A549 (cell line): ENCODE results near the gene TCFL5.

Experiments used
- CEBPB ChIP-seq, 2 experiments: fragments of >200 bp in 1 of 2; sonication (Bioruptor Twin) in 1 of 2; formaldehyde crosslinking in 1 of 2; IDR thresholded peaks; 2 replicates each; pipeline ENCODE4 v1.6.1; 2012 to 2016
- CTCF ChIP-seq: fragments of >200 bp; sonication (Bioruptor Twin); formaldehyde crosslinking; IDR thresholded peaks from 3 replicates; pipeline ENCODE4 v1.5.1; 2016
- HOXA7 ChIP-seq: fragments of 250-450 bp; sonication (Bioruptor Pico); IDR thresholded peaks from 2 replicates; pipeline ENCODE4 v1.5.0; 2020; ENCODE audit warnings: mild to moderate bottlenecking, moderate library complexity
- MAZ ChIP-seq: fragments of 150-350 bp; IDR thresholded peaks from 2 replicates; pipeline ENCODE4 v1.6.1; 2014; ENCODE audit warnings: antibody characterized with exemption, low read depth, low read length, borderline replicate concordance
- POLR2A ChIP-seq: IDR thresholded peaks from 2 replicates; pipeline ENCODE4 v1.6.1; 2012; ENCODE audit warnings: mild to moderate bottlenecking, low read length
- RAD21 ChIP-seq, 2 experiments: fragments of >200 bp in 1 of 2; sonication (Bioruptor Twin) in 1 of 2; formaldehyde crosslinking in 1 of 2; IDR thresholded peaks in 1 of 2; conservative IDR thresholded peaks in 1 of 2; 2 replicates in 1 of 2; 3 replicates in 1 of 2; pipeline ENCODE4 v1.6.1; 2012 to 2018; ENCODE audit warnings: inconsistent platforms in 1 of 2
- USF2 ChIP-seq: fragments of 450-650 bp; IDR thresholded peaks from 2 replicates; pipeline ENCODE4 v1.6.1; 2014; ENCODE audit warnings: antibody characterized with exemption

GRCh38 chr20:62850333-62850974, 11.2 kb downstream of the TCFL5 start:
- no peak for TF ChIP-seq CTCF
- no peak for TF ChIP-seq USF2
- TF ChIP-seq POLR2A, result no peak
- no peak for TF ChIP-seq RAD21 (conservative IDR thresholded peaks at IDR 0.05 in 1 of 2, IDR thresholded peaks at IDR 0.05 in 1 of 2)
- TF ChIP-seq HOXA7 (CRISPR knock-in tag), result no peak
- no peak for TF ChIP-seq CEBPB (IDR thresholded peaks at IDR 0.05)
- TF ChIP-seq MAZ, result no peak
